Prostate gland (tissue), 2 donors: ENCODE measurements around the gene SIGLEC6. TPM values are rescaled to one million over a fixed set of nuclear protein-coding genes. Genes with fewer than 3 reads are reported as not detected.

ENCODE experiments used
- DNase-seq: peaks from one replicate; pipeline ENCODE4 v3.0.0-alpha.2; 2019; ENCODE audit warnings: low spot score
- H3K27ac ChIP-seq, 2 donors: fragments of 200-600 bp; sonication (generic); 2 replicates each; pipeline ENCODE4 v1.5.1; 2017 to 2019
- H3K27me3 ChIP-seq: fragments of 200-600 bp; sonication (generic); replicated peaks from 2 replicates; pipeline ENCODE4 v1.5.1; 2019; ENCODE audit not compliant: insufficient read depth
- H3K36me3 ChIP-seq, 2 donors: fragments of 200-600 bp; sonication (generic); 1 replicate in 1 of 2; 2 replicates in 1 of 2; pipeline versions ENCODE4 v1.5.1 to v1.8.1; 2017 to 2019
- H3K4me1 ChIP-seq: fragments of 200-600 bp; sonication (generic); replicated peaks from 2 replicates; pipeline ENCODE4 v1.5.1; 2019
- H3K4me3 ChIP-seq, 2 donors: fragments of 200-600 bp; sonication (generic); 2 replicates each; pipeline ENCODE4 v1.5.1; 2017 to 2019
- H3K9me3 ChIP-seq: fragments of 200-600 bp; sonication (generic); 2 replicates; pipeline ENCODE4 v1.5.1; 2017
- POLR2A ChIP-seq: fragments of 450-650 bp; IDR thresholded peaks from one replicate; pipeline ENCODE4 v1.6.1; 2016; ENCODE audit warnings: antibody characterized with exemption, mild to moderate bottlenecking
- POLR2AphosphoS5 ChIP-seq: sonication (generic); formaldehyde crosslinking; IDR thresholded peaks from one replicate; pipeline ENCODE4 v1.6.1; 2017; ENCODE audit warnings: antibody characterized with exemption
- WGBS: methylation state at CpG from one replicate; pipeline ENCODE4 v1.1.5; 2018; 5-methylcytosine and 5-hydroxymethylcytosine counted together
- intact Hi-C: fragments of 100-400 bp; cut with DNase I; formaldehyde crosslinking; loops from one replicate; pipeline ENCODE4 v1.14.2; 2022
- total RNA-seq, 2 donors: library from RNA; depleted of rRNA; stranded (reverse); fragments of >200 nt; gene quantifications; one replicate each; pipeline ENCODE4 v1.1.0, GENCODE V29; 2016
- TF ChIP-seq, protein P1 (sequence below), 4 experiments: fragments of 200-600 bp in 2 of 4; fragments of 450-650 bp in 2 of 4; sonication (generic) in 2 of 4; IDR thresholded peaks; 1 replicate in 3 of 4; 2 replicates in 1 of 4; pipeline ENCODE4 v1.5.1; 2016 to 2019; ENCODE audit warnings: antibody characterized with exemption in 4 of 4, mild to moderate bottlenecking in 2 of 4, moderate library complexity in 2 of 4

The SIGLEC6 gene
- total RNA-seq, 2 donors from 2014 or later, result 0.68 TPM; not detected in 1

- 73% methylated on average over 4 of the region's 4 CpGs for WGBS
- H3K27ac ChIP-seq, result no peak overlapping the region
- no peaks in the 10 kb centered on the region for H3K36me3 ChIP-seq
- H3K4me1 ChIP-seq, result no peaks in the 10 kb centered on the region
- DNase-seq, result no peak
- H3K4me3 ChIP-seq, result no peak overlapping the region
- no peaks in the 10 kb centered on the region for H3K27me3 ChIP-seq
- intact Hi-C loops, result no loop called here
- no peaks in the 10 kb centered on the region for H3K9me3 ChIP-seq
- TF ChIP-seq, protein P1, sequence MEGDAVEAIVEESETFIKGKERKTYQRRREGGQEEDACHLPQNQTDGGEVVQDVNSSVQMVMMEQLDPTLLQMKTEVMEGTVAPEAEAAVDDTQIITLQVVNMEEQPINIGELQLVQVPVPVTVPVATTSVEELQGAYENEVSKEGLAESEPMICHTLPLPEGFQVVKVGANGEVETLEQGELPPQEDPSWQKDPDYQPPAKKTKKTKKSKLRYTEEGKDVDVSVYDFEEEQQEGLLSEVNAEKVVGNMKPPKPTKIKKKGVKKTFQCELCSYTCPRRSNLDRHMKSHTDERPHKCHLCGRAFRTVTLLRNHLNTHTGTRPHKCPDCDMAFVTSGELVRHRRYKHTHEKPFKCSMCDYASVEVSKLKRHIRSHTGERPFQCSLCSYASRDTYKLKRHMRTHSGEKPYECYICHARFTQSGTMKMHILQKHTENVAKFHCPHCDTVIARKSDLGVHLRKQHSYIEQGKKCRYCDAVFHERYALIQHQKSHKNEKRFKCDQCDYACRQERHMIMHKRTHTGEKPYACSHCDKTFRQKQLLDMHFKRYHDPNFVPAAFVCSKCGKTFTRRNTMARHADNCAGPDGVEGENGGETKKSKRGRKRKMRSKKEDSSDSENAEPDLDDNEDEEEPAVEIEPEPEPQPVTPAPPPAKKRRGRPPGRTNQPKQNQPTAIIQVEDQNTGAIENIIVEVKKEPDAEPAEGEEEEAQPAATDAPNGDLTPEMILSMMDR (IDR thresholded peaks at IDR 0.05), result no peak
- no peak for TF ChIP-seq POLR2A
- no peak for TF ChIP-seq POLR2AphosphoS5
These were observed 17.4 kb upstream of the SIGLEC6 start for GRCh38 chr19:51548891-51549305.

DNA sequence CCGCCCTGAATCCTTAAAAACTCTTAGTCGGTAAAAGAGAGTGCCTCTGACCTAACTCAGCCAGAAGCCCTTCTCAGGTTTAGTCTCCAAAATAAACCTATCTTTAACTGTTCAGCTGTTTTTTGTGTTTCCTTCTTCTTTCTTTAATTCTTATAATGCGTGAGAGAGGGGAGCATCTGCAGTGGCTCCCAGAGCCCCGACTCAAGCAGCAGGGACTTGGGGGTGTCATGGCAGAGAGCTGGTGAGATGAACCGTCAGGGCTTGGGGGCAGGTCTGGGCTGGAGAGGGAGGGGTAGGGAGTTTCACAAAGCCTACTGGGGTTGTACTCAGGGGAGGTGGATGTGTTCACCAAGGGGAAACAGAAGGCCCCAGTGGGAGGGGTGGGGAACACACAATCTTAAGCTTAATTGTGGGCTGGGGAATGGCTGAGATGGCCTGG is 16.8 kb upstream of the SIGLEC6 start:
- TF ChIP-seq POLR2AphosphoS5 (no peak), POLR2A (no peak)
- TF ChIP-seq, protein P1 (IDR thresholded peaks at IDR 0.05), result no peak
- H3K27me3 ChIP-seq, result no peaks in the 10 kb centered on the region

GRCh38 chr19:51547397-51548212 is 16.1 kb upstream of the SIGLEC6 start:
- intact Hi-C loops, result no loop called here
- no peaks in the 10 kb centered on the region for H3K27me3 ChIP-seq
- TF ChIP-seq POLR2A, result no peak
- TF ChIP-seq, protein P1 (IDR thresholded peaks at IDR 0.05), result no peak
- no peak for TF ChIP-seq POLR2AphosphoS5
- no peaks in the 10 kb centered on the region for H3K9me3 ChIP-seq
- H3K36me3 ChIP-seq, result no peaks in the 10 kb centered on the region
- no peak overlapping the region for H3K4me3 ChIP-seq
- H3K27ac ChIP-seq, result no peak overlapping the region
- WGBS, result 43% methylated on average over 7 of the region's 7 CpGs
- no peak for DNase-seq
- H3K4me1 ChIP-seq, result no peaks in the 10 kb centered on the region

More for the DNA sequence above, 16.8 kb upstream of the SIGLEC6 start:
- Histone ChIP-seq H3K9me3 (no peaks in the 10 kb centered on the region), H3K27ac (no peak overlapping the region), H3K4me1 (no peaks in the 10 kb centered on the region), H3K4me3 (no peak overlapping the region), H3K36me3 (no peaks in the 10 kb centered on the region)
- intact Hi-C loops, result no loop called here
- WGBS, result 68% methylated on average over 5 of the region's 5 CpGs
- no peak for DNase-seq

DNA sequence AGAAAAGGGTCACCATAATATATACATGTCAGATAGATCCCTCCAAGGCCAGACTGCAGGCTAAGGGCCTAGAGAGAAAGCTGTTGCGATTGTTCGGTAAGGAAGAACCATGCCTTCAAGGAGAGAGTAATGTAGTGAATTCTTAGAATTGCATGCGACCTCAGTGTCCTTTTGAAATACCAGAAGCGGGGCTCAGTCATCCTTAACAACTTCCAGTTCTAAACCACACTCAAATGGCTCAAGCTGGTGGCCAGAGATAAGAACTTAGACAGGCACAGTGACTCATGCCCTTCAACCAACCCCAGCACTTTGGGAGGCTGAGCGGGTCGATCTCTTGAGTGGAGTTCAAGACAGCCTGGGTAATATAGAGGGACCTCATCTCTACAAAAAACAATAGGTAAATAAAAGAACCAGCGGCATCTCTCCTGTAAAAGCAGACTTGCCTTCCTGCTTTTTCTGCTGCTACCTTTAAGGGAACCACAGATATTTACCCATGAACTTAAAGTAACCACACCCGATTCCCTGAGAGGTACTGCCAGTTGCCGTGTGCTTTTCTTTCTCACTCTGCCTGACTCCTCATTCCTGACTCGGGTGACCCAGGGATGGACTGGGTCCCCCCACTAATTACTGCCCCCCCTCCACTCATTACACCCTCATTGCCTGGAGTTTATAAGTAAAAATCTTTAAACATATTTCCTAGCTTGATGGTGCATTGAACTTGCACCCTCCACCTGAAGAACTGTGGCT is 15.4 kb upstream of the SIGLEC6 start:
- intact Hi-C loops, result no loop called here

More for the DNA sequence above, 15.4 kb upstream of the SIGLEC6 start:
- Histone ChIP-seq H3K27ac (no peak overlapping the region), H3K27me3 (no peaks in the 10 kb centered on the region), H3K4me1 (no peaks in the 10 kb centered on the region), H3K4me3 (no peak overlapping the region), H3K9me3 (no peaks in the 10 kb centered on the region), H3K36me3 (no peaks in the 10 kb centered on the region)
- TF ChIP-seq, protein P1 (IDR thresholded peaks at IDR 0.05), result no peak
- TF ChIP-seq POLR2AphosphoS5 (no peak), POLR2A (no peak)
- no peak for DNase-seq
- 54% methylated on average over 10 of the region's 10 CpGs for WGBS
